Activated CD8-positive, alpha-beta memory T cell treated with anti-CD3 and anti-CD28 coated beads, Interleukin-2, amount 50 U/mL, for 4 hours (primary cell): ENCODE measurements around the gene FBXO47.
"Not testable (repeated sequence)": the region's sequence is repeated elsewhere in the genome, so short reads cannot be mapped to it uniquely, and the experiment has no call there.

Experiments used
- DNase-seq: peaks from one replicate; pipeline ENCODE4 v3.0.0-alpha.2; 2020

FBXO47 gene

DNA sequence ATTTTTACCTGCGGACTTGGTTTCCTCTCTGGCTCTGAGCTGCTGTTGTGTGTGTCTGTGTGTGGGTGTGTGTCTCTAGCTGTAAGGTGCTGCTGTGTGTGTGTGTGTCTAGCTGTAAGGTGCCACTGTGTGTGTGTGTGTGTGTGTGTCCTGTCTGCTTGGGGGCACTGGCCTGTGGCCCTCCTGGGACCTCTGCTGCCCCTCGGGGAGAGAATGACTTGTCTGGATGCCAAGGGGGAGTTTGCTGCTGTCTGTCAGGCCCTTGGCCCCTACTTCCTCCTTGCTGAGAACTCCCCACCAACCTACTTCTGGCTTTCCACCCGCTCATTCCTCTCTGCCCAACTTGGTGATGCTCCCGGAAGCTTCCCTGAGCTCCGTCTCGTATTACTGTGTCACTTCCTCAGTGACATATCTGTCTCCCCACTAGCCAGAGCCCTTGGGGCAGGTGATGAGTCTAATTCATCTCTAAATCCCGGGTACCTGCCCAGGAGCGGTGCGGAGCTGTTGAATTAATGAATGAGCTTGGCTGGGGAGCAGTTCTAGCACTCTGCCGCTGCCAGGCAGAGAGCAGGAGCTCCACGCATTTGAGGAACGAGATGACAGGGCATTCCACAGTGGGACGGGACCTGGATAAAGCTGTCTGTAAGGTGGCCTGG lies 45.3 kb downstream of the FBXO47 start:
- DNase-seq: no peak

DNA sequence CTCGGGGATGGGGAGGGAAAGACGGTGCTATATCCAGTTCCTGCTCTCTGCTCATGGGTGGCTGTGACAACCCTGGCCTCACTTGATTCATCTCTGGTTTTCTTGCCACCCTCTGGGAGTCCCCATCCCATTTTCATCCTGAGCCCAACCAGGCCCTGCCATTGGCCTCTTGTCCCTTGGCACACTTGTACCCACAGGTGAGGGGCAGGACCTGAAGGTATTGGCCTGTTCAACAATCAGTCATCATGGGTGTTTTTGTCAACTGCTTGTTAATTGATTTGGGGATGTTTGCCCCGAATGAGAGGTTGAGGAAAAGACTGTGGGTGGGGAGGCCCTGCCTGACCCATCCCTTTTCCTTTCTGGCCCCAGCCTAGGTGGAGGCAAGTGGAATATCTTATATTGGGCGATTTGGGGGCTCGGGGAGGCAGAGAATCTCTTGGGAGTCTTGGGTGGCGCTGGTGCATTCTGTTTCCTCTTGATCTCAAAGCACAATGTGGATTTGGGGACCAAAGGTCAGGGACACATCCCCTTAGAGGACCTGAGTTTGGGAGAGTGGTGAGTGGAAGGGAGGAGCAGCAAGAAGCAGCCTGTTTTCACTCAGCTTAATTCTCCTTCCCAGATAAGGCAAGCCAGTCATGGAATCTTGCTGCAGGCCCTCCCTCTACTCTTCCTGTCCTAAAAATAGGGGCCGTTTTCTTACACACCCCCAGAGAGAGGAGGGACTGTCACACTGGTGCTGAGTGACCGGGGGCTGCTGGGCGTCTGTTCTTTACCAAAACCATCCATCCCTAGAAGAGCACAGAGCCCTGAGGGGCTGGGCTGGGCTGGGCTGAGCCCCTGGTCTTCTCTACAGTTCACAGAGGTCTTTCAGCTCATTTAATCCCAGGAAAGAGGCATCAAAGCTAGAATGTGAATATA lies 46.6 kb downstream of the FBXO47 start:
- no peak for DNase-seq

DNA sequence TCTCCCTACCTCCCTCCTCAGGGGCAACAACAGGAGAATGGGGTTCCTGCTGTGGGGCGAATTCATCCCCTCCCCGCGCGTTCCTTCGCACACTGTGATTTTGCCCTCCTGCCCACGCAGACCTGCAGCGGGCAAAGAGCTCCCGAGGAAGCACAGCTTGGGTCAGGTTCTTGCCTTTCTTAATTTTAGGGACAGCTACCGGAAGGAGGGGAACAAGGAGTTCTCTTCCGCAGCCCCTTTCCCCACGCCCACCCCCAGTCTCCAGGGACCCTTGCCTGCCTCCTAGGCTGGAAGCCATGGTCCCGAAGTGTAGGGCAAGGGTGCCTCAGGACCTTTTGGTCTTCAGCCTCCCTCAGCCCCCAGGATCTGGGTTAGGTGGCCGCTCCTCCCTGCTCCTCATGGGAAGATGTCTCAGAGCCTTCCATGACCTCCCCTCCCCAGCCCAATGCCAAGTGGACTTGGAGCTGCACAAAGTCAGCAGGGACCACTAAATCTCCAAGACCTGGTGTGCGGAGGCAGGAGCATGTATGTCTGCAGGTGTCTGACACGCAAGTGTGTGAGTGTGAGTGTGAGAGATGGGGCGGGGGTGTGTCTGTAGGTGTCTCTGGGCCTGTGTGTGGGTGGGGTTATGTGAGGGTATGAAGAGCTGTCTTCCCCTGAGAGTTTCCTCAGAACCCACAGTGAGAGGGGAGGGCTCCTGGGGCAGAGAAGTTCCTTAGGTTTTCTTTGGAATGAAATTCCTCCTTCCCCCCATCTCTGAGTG lies 47.7 kb downstream of the FBXO47 start:
- no peak for DNase-seq

DNA sequence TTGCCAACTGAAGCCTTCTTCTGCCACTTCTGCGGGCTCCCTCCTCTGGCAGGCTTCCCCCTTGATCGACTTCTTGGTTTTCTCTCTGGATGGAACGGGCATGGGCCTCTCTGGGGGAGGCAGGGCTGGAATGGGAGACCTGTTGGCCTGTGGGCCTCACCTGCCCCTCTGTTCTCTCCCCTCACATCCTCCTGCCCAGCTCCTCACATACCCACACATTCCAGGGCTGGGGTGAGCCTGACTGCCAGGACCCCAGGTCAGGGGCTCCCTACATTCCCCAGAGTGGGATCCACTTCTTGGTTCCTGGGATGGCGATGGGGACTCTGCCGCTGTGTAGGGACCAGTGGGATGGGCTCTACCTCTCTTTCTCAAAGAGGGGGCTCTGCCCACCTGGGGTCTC lies 48.3 kb downstream of the FBXO47 start:
- no peak for DNase-seq

DNA sequence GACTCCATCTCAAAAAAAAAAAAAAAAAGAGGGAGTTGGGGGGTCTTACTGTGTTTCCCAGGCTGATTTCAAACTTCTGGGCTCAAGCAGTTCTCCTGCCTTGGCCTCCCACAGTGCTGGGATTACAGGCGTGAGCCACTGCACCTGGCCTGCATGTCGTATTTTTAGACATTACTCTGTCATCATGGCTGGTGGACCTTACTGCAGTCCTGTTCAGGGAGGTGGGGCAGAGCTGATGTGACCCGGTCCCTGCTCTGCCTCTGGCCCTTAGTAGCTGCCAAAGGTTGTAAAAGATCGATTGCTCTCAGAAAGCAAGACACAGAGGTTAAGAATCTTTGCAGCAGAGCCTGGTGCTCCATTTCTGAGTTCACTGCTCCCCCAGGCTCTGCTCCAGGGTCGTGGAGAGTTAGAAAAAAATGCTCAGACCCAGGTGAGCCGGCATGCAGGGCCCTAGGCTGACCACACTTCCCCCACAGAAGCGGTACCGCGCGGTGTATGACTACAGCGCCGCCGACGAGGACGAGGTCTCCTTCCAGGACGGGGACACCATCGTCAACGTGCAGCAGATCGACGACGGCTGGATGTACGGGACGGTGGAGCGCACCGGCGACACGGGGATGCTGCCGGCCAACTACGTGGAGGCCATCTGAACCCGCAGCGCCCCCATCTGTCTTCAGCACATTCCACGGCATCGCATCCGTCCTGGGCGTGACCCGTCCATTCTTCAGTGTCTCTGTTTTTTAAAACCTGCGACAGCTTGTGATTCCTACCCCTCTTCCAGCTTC lies 48.9 kb downstream of the FBXO47 start:
- DNase-seq: no peak

DNA sequence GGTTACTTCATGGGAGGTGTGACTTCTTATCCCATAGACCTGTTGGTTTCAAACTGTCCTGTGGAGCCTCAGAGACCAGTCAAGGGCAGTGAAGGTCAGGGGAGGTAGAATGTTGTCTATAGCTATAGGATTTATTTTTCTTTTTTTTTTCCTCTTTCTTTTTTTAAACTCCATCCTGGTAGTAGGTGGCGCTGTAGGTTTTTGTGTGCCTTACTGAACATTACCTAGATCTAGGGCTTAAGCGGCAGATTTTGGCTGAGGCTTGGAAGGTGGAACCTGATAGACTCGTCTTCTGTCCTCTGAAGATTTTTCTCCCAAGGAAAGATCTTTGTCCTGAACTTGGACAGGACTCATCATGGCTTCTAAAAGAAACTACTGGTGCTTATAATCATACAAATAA lies 49.9 kb downstream of the FBXO47 start:
- no peak for DNase-seq

DNA sequence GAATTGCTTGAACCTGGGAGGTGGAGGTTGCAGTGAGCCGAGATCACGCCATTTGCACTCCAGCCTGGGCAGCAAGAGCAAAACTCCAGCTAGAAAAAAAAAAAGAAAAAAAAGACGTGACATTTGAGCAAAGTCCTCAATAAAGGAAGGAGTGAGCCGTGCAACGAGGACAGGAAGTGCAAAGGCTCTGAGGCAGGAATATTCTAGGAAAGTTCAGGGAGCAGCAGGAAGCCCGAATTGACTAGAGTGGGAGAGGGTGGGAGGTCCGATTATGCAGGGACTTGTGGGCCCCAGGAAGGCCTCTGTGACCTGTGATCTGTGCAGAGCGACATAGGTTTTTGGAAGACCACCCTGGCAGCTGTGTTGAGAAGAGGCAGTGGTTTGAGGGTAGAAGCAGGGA lies 50.4 kb downstream of the FBXO47 start:
- DNase-seq: no peak

DNA sequence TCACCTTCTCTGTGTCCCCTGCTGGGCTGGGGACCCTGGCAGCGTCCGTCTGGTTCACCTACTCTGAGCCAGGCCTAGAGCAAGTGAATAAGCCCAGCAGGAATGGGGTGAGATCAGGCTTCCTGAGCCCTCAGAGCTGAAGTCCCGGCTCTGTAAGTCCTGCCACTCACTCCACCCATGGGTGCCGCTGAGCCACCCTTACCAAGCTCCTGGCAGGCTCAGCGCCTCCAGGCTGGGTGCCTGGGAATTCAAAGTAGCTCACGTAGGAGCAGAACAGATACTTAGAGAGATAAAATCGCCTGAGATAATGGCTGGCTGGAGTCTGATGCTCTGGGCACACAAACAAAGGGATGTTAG lies 51.6 kb downstream of the FBXO47 start:
- no peak for DNase-seq

DNA sequence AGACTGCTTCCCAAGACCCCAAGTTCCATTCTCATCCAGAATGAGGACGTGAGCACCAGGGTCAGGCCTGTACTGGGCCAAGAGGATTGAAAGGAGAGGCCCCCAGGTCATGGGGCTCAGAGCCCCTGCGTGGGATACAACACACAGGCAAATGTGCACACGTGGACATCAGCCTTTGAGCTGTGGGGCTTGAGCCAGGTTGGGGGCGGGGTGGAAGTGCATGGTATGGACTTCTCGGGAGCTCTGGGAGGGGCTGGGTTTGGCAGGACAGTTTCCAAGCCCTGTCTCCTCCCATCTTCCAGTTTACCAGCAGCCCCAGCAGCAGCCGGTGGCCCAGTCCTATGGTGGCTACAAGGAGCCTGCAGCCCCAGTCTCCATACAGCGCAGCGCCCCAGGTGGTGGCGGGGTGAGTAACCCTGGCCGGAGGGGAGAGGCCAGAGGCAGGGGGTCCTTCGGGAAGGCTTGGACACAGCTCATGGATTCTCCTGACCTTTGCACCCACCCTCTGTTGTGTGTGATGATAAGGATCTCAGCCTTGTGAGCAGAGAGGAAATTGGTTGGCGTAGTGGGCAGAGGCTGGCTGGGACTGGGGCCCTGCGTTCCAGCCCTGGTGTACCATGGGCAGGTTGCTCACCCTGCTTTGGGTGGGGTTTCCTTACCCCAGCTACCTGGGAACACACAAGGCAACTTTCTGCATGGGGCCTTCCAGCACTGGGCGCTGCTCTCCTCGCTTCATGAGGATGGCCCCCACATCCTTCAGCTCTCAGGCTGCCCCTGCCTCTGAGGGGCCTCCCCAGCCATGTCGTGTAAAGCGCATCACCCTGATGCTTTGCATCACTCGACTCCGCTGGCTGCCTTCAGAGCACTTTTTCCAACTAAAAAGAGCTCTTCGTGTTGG lies 52.2 kb downstream of the FBXO47 start:
- no peak for DNase-seq

DNA sequence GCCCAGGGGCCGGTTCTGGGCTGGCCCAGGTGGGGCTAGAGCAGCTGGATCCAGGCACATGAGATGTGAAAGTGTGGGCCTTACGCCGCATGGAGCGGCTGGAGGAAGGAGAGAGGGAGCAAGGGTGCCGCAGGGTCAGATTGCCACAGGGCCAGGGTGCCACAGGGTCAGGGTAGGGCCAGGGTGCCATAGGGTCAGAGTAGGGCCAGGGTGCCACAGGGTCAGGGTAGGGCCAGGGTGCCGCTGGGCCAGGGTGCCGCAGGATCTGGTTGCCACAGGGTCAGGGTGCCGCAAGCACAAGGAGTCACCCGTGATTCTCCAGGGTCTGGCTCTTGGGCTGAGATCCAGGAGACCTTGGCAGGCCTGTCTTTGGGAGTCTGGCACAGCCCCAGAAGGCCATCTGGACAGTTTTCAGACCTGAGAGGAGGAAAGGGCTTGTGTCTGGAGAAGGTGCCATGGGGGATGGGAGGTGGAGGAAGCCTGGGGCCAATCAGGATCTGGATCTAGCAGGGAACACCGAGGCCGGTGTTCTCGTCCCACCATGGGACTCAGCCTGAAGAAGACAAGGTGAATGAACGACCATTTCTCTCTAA lies 54.9 kb downstream of the FBXO47 start:
- DNase-seq: no peak

DNA sequence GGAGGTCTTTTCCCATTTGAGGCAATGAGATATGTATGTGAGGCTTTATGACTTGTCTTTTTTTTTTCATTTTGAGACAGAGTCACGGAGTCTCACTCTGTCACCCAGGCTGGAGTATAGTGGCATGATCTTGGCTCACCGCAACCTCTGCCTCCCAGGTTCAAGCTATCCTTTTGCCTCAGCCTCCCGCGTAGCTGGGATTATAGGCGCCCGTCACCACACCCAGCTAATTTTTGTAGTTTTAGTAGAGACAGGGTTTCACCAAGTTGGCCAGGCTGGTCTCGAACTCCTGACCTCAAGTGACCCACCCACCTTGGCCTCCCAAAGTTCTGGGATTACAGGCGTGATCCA lies 55.5 kb downstream of the FBXO47 start:
- not testable (repeated sequence) for DNase-seq

DNA sequence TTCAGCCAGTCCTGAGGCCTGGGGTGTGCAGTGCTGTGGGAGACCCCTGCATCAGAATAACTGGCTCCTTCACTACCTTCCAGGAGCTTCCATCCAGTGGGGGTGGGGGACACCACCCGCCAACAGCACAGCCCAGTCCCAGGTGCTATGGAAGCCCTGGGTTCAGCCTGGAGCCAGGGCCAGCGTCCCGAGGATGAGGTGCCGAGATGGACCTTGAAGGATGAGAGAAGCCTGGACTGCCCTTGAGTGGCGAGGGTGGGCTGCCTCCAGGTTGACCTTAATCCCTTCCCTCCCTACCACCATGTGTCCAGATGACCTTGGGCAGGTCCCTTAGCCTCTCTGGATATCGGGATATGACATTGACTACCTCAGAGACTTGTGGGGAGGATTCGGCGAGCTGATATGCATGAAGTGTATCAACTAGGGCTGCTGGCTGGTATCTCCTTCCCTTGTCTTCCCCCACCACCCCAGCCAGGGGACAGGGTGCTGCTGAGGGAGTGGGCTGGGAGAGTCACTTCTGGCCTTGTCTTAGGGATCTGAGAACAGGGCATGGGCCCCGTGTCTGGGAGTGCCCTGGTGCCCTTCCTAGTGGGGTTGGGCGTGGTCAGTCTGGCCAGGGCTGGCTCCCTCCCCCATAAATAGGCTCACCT lies 56.0 kb downstream of the FBXO47 start:
- DNase-seq: no peak

DNA sequence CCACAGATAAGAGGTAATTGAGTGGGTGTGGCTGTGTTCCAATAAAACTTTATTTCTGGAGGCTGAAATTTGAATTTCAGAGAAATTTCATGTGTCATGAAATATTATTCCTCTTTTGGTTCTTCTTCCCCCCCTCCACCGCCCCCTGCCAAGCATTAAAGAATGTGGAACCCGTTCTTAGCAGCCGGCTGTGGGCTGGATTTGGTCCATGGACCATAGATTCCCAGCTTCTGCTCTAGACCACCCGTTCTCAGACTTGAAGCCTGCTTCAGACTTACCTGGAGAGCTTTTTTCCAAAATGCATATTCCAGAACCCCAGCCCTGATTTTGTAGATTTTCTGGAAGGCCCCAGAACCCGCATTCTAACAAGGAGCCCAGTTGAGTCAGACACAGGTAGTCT lies 56.9 kb downstream of the FBXO47 start:
- DNase-seq: peak; percentile 3

DNA sequence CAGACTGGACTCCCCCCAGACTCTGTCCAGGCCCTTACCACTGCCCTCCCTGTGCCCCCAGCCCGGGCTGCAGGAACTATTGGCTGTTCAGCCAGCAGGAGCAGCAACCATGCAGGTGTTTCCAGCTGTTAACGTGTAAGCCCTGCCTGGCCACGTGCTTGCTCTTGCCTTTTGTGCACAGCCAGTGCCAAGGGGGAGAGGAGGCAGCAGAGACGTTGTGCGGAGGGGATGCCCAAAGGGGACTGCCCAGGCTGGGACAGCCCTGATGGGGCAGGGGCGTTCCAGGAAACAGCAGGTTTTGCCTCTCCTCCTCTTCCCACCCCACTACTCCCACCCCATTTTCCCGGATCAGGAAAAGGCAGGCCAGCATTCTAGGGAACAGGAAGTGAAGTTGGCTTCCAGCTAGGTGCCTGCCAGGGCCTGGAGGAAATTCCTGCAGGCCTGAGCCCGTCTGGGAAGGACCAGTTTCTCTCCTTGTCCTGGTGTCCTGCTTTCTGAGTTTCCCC lies 58.5 kb downstream of the FBXO47 start:
- no peak for DNase-seq

DNA sequence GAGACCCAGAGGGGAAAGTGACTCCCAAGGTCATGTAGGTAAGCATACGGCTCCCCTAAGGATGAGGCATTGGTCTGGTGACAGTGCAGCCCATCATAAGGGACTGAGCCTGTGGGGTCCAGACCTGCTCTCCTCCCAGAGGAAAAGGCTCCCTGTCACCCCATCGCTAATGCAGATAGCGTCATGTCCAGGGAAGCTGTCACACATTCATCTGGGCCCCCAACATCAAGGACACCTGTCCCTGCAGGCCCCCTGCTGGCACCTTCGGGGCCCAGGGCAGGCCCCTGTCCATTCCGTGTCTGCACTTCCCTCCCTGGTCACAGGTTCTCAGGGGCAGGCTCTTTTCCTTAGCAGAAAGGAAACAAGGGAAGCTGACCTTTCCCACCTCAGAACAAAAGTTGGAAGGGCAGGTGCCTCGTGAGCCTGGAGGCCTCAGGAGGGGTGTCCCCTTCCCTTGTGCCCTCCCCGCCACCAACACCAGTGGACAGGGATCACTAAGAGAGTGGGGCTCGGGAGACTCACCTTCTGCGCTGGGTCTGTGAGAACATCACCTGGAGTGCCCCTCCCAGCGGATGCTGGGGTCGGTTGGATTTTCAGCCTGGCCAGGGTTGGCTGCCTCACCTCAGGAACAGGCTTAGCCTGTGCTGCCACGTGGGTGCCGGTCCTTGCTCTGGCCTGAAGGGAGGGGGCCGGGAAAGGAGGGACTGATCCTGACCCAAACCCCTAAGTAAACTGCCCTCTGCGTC lies 59.1 kb downstream of the FBXO47 start:
- no peak for DNase-seq

DNA sequence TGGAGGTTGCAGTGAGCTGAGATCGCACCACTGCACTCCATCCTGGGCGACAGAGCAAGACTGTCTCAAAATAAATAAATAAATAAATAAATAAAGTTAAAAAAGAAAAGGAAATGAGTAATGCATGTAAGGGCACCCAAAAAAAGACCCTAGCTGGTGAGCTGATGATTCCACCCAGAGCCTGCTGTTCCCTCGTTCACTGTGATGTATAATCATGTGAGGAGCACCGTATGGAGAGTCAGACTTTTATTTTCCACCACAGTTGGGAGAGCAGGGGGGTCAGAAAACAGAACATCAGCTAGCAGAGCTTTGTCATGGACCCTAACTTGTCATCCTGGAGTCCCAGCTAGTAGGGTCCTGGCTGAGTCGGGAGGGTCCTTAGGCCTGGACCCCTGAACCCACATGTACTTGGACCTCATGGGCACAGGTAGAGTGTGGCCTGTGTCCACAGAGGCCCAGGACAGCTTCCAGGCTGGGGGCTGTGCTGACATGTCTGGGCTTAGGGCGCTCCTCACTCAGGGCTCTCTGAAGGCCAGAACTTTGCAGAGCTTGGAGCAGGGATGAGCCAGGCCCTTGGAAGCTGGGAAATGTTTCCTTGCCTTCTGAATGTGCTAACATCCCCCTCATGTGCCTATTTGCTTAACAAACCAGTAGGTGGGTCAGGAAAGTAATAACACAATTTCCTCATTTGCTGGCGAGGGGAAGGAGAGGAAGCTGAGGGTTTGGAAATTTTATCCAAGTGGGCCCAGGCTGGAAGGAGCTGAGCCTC lies 60.6 kb downstream of the FBXO47 start:
- no peak for DNase-seq

DNA sequence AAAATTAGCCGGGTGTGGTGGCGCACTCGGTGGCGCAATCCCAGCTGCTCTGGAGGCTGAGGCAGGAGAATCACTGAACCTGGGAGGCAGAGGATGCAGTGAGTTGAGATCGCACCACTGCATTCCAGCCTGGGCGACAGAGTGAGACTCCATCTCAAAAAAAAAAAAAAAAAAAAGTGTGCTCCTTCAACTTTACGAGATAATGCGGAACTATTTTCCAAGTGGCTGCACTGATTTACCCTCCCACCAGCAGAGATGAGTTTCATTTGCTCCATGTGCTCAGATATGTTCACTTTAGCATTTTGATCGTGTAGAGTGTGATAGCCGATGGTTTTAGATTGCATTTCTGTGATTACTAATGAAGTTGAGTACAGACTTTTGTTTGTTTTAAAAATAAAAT lies 61.8 kb downstream of the FBXO47 start:
- no peak for DNase-seq

DNA sequence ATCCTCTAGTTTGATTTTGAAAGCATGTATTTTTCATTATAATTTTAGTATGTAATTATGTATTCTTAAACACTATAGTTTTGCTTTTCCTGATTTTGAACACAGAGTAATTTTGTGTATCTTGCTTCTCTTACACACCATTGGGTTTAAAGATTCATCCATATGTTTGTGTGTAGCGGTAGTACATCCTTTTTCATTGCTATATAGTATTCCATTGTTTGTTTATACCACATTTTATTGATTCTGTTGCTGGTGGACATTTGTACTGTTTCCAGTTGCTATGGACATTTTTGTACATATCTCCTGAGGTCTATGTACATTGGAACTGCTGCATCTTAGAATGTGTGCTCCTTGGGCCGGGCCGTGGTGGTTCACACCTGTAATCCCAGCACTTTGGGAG lies 62.3 kb downstream of the FBXO47 start:
- DNase-seq: no peak

DNA sequence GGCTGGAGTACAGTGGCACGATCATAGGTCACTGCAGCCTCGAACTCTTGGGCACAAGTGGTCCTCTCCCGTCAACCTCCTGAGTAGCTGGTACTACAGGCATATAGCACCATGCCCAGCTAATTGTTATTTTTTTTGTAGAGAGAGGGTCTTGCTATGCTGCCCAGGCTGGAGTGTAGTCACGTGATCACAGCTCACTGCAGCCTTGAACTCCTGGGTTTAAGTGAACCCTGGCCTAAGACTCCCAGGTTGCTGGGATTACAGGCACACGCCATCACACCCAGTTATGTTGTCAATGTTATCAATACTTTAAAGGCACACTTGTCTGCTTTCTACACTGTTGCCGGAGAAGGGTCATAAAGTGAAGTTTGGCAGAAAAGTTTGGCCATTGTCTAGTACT lies 63.8 kb downstream of the FBXO47 start:
- DNase-seq: no peak
